Neural crest cell (in vitro differentiated cells): ENCODE results near the gene CDKL1. TPM values are rescaled to one million over a fixed set of nuclear protein-coding genes. Genes with fewer than 3 reads are reported as not detected.
"Not testable (repeated sequence)": the region's sequence is repeated elsewhere in the genome, so short reads cannot be mapped to it uniquely, and the experiment has no call there.

Experiments used
- DNase-seq: peaks from one replicate; pipeline ENCODE4 v3.0.0; 2021; ENCODE audit warnings: low read depth, mixed read lengths, low spot score
- H3K27ac Mint-ChIP-seq: one replicate; pipeline ENCODE4 v1.8.0; 2021; ENCODE audit warnings: mild to moderate bottlenecking, mixed read lengths; ENCODE audit not compliant: unreplicated experiment
- H3K27me3 Mint-ChIP-seq: 2 replicates; pipeline ENCODE4 v1.8.0; 2021; ENCODE audit warnings: low read depth, mild to moderate bottlenecking, mixed read lengths
- H3K36me3 Mint-ChIP-seq: 2 replicates; pipeline ENCODE4 v1.8.0; 2021; ENCODE audit warnings: low read depth, mild to moderate bottlenecking, mixed read lengths
- H3K4me1 Mint-ChIP-seq: 2 replicates; pipeline ENCODE4 v1.8.0; 2021; ENCODE audit warnings: mixed read lengths
- H3K4me3 Mint-ChIP-seq: one replicate; pipeline ENCODE4 v1.8.0; 2021; ENCODE audit warnings: mild to moderate bottlenecking, mixed read lengths
- H3K9me3 Mint-ChIP-seq: 2 replicates; pipeline ENCODE4 v1.8.0; 2021; ENCODE audit warnings: mixed read lengths
- total RNA-seq: library from RNA; stranded (reverse); gene quantifications from 2 replicates; pipeline ENCODE4 v1.2.1, GENCODE V29; 2021
- TF ChIP-seq, protein P1 (sequence below): fragments of 200-600 bp; sonication (generic); conservative IDR thresholded peaks from 2 replicates; pipeline ENCODE4 v1.5.0; 2021; ENCODE audit warnings: antibody characterized with exemption, mild to moderate bottlenecking

Gene CDKL1
- total RNA-seq, 1 donor from 2014 or later = 6.1 TPM

DNA sequence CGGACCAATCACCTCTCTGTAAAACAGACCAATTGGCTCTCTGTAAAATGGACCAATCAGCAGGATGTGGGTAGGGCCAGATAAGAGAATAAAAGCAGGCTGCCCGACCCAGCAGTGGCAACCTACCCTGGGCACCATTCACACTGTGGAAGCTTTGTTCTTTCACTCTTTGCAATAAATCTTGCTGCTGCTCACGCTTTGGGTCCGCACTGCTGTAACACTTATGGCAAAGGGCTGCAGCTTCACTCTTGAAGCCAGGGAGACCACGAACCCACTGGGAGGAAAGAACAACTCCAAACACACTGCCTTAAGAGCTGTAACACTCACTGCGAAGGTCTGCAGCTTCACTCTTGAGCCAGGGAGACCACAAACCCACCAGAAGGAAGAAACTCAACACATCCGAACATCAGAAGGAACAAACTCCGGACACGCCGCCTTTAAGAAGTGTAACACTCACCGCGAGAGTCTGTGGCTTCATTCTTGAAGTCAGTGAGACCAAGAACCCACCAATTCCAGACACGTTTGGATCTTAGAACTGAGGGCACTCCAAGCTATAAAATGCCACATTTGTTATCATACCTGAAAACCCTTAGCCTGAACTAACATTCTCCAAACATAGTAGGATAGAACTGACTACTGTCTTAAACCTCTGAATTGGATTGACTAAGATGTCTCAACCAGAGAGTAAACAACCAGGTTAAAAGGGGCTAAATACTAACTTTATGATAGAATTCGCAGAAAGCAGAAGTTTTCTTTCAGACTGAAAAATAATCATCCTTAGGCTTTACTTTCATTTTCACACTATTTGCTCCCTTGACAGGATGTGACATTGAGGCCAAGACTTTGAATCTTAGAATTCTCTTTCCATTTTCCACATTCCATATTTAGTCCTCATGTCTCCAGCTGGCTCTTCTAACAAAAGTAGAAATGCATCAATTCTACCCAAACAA is 33.6 kb downstream of the CDKL1 start:
- Mint-ChIP-seq H3K27me3 (no peaks in the 10 kb centered on the region), H3K36me3 (peaks cover 2% of the 10 kb centered on the region), H3K4me1 (peaks cover 2% of the 10 kb centered on the region), H3K9me3 (no peaks in the 10 kb centered on the region), H3K27ac (peak overlapping the region; percentile 45), H3K4me3 (no peak overlapping the region)
- DNase-seq = no peak
- TF ChIP-seq, protein P1, sequence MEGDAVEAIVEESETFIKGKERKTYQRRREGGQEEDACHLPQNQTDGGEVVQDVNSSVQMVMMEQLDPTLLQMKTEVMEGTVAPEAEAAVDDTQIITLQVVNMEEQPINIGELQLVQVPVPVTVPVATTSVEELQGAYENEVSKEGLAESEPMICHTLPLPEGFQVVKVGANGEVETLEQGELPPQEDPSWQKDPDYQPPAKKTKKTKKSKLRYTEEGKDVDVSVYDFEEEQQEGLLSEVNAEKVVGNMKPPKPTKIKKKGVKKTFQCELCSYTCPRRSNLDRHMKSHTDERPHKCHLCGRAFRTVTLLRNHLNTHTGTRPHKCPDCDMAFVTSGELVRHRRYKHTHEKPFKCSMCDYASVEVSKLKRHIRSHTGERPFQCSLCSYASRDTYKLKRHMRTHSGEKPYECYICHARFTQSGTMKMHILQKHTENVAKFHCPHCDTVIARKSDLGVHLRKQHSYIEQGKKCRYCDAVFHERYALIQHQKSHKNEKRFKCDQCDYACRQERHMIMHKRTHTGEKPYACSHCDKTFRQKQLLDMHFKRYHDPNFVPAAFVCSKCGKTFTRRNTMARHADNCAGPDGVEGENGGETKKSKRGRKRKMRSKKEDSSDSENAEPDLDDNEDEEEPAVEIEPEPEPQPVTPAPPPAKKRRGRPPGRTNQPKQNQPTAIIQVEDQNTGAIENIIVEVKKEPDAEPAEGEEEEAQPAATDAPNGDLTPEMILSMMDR = no peak

DNA sequence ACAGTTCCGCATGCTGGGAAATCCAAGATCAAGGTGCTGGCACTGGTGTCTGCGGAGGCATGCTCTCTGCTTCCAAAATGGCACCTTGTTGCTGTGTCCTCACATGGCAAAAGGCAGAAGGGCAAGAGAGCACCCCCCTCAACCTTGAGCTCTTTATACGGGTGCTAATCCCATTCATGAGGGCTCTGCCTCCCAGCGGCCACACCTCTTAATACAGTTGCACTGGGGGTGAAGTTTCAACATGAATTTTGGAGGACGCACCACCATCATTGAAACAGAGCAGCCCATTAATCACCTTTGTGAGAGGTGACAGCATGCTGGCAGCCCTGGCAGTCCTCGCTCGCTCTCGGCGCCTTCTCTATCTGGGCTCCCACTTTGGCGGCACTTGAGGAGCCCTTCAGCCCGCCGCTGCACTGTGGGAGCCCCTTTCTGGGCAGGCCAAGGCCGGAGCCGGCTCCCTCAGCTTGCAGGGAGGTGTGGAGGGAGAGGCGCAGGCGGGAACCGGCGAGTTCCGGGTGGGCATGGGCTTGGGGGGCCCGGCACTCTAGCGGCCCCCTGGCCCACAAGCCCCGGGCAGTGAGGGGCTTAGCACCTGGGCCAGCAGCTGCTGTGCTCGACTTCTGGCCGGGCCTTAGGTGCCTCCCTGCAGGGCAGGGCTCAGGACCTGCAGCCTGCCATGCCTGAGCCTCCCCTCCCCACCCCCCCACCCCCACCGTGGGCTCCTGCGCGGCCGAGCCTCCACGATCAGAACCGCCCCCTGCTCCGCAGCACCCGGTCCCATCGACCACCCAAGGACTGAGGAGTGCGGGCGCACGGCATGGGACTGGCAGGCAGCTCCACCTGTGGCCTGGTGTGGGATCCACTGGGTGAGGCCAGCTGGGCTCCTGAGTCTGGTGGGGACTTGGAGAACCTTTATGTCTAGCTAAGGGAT is 34.9 kb downstream of the CDKL1 start:
- H3K4me1 Mint-ChIP-seq, H3K27ac Mint-ChIP-seq, H3K9me3 Mint-ChIP-seq, H3K36me3 Mint-ChIP-seq, DNase-seq, H3K27me3 Mint-ChIP-seq, H3K4me3 Mint-ChIP-seq: not testable (repeated sequence)

DNA sequence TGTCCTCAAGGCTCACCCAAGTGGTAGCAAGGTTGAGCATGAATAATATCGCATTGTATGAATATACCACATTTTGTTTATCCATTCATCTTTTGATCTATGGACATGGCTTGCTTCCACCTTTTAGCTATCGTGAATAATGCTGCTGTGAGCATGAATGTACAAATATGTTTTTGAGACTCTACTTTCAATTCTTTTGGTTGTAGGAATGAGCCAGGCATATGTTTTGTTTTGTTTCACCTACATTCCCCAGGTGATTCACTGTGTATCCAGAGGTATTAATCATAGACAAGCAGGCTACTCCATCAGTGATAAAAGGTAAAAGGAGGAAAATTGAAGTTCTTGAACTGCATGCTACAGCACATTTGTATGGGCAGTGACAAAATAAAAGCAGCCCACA is 35.8 kb downstream of the CDKL1 start:
- Mint-ChIP-seq H3K4me1 (peaks cover 8% of the 10 kb centered on the region), H3K9me3 (peaks cover 5% of the 10 kb centered on the region), H3K4me3 (no peak overlapping the region), H3K27me3 (no peaks in the 10 kb centered on the region), H3K36me3 (peaks cover 2% of the 10 kb centered on the region), H3K27ac (no peak overlapping the region)
- no peak for DNase-seq
- TF ChIP-seq, protein P1 = no peak

DNA sequence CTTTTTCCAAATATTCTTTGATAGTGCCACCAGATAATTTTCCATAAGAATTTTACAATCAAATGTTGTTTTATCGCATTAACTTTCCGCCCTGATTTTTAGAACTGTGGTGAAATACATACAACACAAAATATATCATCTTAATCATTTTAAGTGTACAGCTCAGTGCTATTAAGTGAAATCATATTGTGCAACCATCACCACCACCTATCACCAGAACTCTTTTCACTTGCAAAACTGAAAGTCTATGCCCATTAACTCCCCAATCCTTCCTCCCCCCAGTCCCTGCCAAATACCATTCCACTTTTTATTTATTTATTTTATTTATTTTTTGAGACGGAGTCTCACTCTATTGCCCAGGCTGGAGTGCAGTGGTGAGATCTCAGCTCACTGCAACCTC is 36.6 kb downstream of the CDKL1 start:
- TF ChIP-seq, protein P1 = no peak
- Mint-ChIP-seq H3K36me3 (peaks cover 6% of the 10 kb centered on the region), H3K27me3 (no peaks in the 10 kb centered on the region), H3K27ac (no peak overlapping the region), H3K4me3 (no peak overlapping the region), H3K4me1 (peaks cover 8% of the 10 kb centered on the region), H3K9me3 (peaks cover 8% of the 10 kb centered on the region)
- no peak for DNase-seq

DNA sequence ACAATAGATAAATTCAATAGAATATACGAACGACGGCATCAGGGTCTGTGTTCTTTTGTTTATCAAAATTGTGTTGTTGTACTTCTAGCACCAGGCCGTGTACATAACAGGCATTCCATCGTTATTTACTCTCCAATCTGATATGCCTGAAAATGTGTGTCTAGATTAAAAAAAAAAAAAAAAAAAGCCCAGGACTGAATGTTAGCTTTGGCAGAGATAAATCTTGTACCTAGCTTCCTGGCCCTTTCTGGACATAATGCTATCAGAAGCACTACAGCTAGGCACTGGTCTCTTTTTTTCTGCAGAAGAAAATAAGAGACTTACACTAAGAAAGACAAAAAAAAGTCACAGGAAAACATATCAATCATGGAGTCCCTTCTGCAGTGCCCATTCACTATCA is 37.0 kb downstream of the CDKL1 start:
- no peak overlapping the region for H3K4me3 Mint-ChIP-seq
- H3K4me1 Mint-ChIP-seq = peaks cover 8% of the 10 kb centered on the region
- H3K27me3 Mint-ChIP-seq = no peaks in the 10 kb centered on the region
- no peak overlapping the region for H3K27ac Mint-ChIP-seq
- peaks cover 8% of the 10 kb centered on the region for H3K9me3 Mint-ChIP-seq
- no peak for DNase-seq
- TF ChIP-seq, protein P1 = no peak
- H3K36me3 Mint-ChIP-seq = peaks cover 6% of the 10 kb centered on the region
